H9 (cell line): ENCODE data around the gene SNAP25. TPM values are rescaled to one million over a fixed set of nuclear protein-coding genes. Genes with fewer than 3 reads are reported as not detected.

Experiments
- DNase-seq: peaks from one replicate; pipeline ENCODE4 v3.0.0-alpha.2; 2017
- H2AFZ ChIP-seq: one replicate; pipeline ENCODE4 v1.6.1; 2013; ENCODE audit warnings: mild to moderate bottlenecking, low read length, control low read depth, moderate library complexity
- H2AK5ac ChIP-seq: 2 replicates; pipeline ENCODE4 v1.6.1; 2013; ENCODE audit warnings: low read length, control low read depth, mixed read lengths; ENCODE audit not compliant: insufficient read length
- H2BK120ac ChIP-seq: one replicate; pipeline ENCODE4 v1.6.1; 2013; ENCODE audit warnings: low read depth, mild to moderate bottlenecking, low read length, control low read depth, inconsistent platforms; ENCODE audit not compliant: poor library complexity, severe bottlenecking
- H2BK12ac ChIP-seq: 2 replicates; pipeline ENCODE4 v1.6.1; 2013; ENCODE audit warnings: low read length, control low read depth, mixed read lengths, low read depth; ENCODE audit not compliant: insufficient read length
- H2BK15ac ChIP-seq: 2 replicates; pipeline ENCODE4 v1.6.1; 2013; ENCODE audit warnings: low read depth, low read length, control low read depth
- H2BK20ac ChIP-seq: one replicate; pipeline ENCODE4 v1.6.1; 2013; ENCODE audit warnings: low read depth, mild to moderate bottlenecking, low read length, control low read depth, inconsistent platforms; ENCODE audit not compliant: poor library complexity, severe bottlenecking
- H2BK5ac ChIP-seq: 2 replicates; pipeline ENCODE4 v1.6.1; 2013; ENCODE audit warnings: low read length, control low read depth, mixed read lengths; ENCODE audit not compliant: insufficient read length
- H3K14ac ChIP-seq: 2 replicates; pipeline ENCODE4 v1.6.1; 2013; ENCODE audit warnings: low read length, control low read depth; ENCODE audit not compliant: insufficient read depth
- H3K18ac ChIP-seq: 2 replicates; pipeline ENCODE4 v1.6.1; 2013; ENCODE audit warnings: low read depth, mild to moderate bottlenecking, mixed read lengths, low read length, control low read depth; ENCODE audit not compliant: insufficient read length
- H3K23ac ChIP-seq: 2 replicates; pipeline ENCODE4 v1.6.1; 2013; ENCODE audit warnings: low read length, control low read depth, mixed read lengths, low read depth; ENCODE audit not compliant: insufficient read length
- H3K23me2 ChIP-seq: 2 replicates; pipeline ENCODE4 v1.6.1; 2013; ENCODE audit warnings: low read depth, mild to moderate bottlenecking, mixed read lengths, low read length, control low read depth; ENCODE audit not compliant: insufficient read length, poor library complexity, severe bottlenecking
- H3K27ac ChIP-seq: 2 replicates; pipeline ENCODE4 v1.5.1; 2013; ENCODE audit warnings: low read length, control low read depth, mixed read lengths, low read depth; ENCODE audit not compliant: insufficient read length
- H3K27me3 ChIP-seq: 2 replicates; pipeline ENCODE4 v1.6.1; 2013; ENCODE audit warnings: low read length, control low read depth, inconsistent platforms; ENCODE audit not compliant: insufficient read depth
- H3K4ac ChIP-seq: 2 replicates; pipeline ENCODE4 v1.6.1; 2013; ENCODE audit warnings: low read depth, mild to moderate bottlenecking, control low read depth, inconsistent platforms, low read length, moderate library complexity
- H3K4me1 ChIP-seq: 2 replicates; pipeline ENCODE4 v1.6.1; 2013; ENCODE audit warnings: low read length, control low read depth, inconsistent platforms; ENCODE audit not compliant: insufficient read depth
- H3K4me2 ChIP-seq: 2 replicates; pipeline ENCODE4 v1.6.1; 2013; ENCODE audit warnings: low read length, control low read depth, mixed read lengths; ENCODE audit not compliant: insufficient read length, insufficient read depth
- H3K56ac ChIP-seq: 2 replicates; pipeline ENCODE4 v1.6.1; 2013; ENCODE audit warnings: low read depth, mild to moderate bottlenecking, mixed read lengths, low read length, control low read depth; ENCODE audit not compliant: insufficient read length
- H3K79me1 ChIP-seq: 2 replicates; pipeline ENCODE4 v1.6.1; 2013; ENCODE audit warnings: low read depth, mild to moderate bottlenecking, moderate library complexity, low read length, control low read depth, inconsistent platforms; ENCODE audit not compliant: insufficient read depth, poor library complexity, severe bottlenecking
- H3K79me2 ChIP-seq: 2 replicates; pipeline ENCODE4 v1.6.1; 2013; ENCODE audit warnings: low read length, control low read depth, inconsistent platforms; ENCODE audit not compliant: insufficient read depth
- H3K9ac ChIP-seq: 2 replicates; pipeline ENCODE4 v1.6.1; 2013; ENCODE audit warnings: low read length, control low read depth, mixed read lengths; ENCODE audit not compliant: insufficient read length; ENCODE audit errors: extremely low read depth
- H3K9me3 ChIP-seq: one replicate; pipeline ENCODE4 v1.6.1; 2013; ENCODE audit warnings: low read depth, low read length, inconsistent platforms; ENCODE audit not compliant: control insufficient read depth
- H3T11ph ChIP-seq: one replicate; pipeline ENCODE4 v1.6.1; 2013; ENCODE audit warnings: mild to moderate bottlenecking, low read length, control low read depth, inconsistent platforms
- H4K20me1 ChIP-seq: one replicate; pipeline ENCODE4 v1.6.1; 2013; ENCODE audit not compliant: control insufficient read depth, insufficient read length, insufficient read depth
- H4K5ac ChIP-seq: 2 replicates; pipeline ENCODE4 v1.6.1; 2013; ENCODE audit warnings: low read depth, mild to moderate bottlenecking, mixed read lengths, low read length, control low read depth; ENCODE audit not compliant: insufficient read length
- H4K8ac ChIP-seq: replicated peaks from 2 replicates; pipeline ENCODE4 v1.6.1; 2013; ENCODE audit warnings: low read length, control low read depth, mixed read lengths, low read depth; ENCODE audit not compliant: insufficient read length
- H4K91ac ChIP-seq: 2 replicates; pipeline ENCODE4 v1.6.1; 2013; ENCODE audit warnings: low read depth, mild to moderate bottlenecking, moderate library complexity, mixed read lengths, low read length, control low read depth; ENCODE audit not compliant: insufficient read length
- H3K27ac Mint-ChIP-seq, 3 experiments: 2 replicates in 2 of 3; 3 replicates in 1 of 3; pipeline ENCODE4 v1.8.0; 2020 to 2021; ENCODE audit warnings: mixed read lengths in 3 of 3, mild to moderate bottlenecking in 1 of 3, moderate library complexity in 1 of 3
- H3K27me3 Mint-ChIP-seq: 2 replicates; pipeline ENCODE4 v1.8.0; 2021; ENCODE audit warnings: low read depth, mild to moderate bottlenecking, moderate library complexity, mixed read lengths
- H3K36me3 Mint-ChIP-seq, 3 experiments: 2 replicates in 2 of 3; 3 replicates in 1 of 3; pipeline ENCODE4 v1.8.0; 2020 to 2021; ENCODE audit warnings: low read depth in 3 of 3, mixed read lengths in 3 of 3; ENCODE audit not compliant: insufficient read depth in 1 of 3
- H3K4me1 Mint-ChIP-seq, 2 experiments: 2 replicates each; pipeline ENCODE4 v1.8.0; 2020; ENCODE audit warnings: mixed read lengths in 2 of 2
- H3K4me3 Mint-ChIP-seq, 2 experiments: 2 replicates in 1 of 2; 3 replicates in 1 of 2; pipeline ENCODE4 v1.8.0; 2020 to 2021; ENCODE audit warnings: mild to moderate bottlenecking in 2 of 2, mixed read lengths in 2 of 2, moderate library complexity in 1 of 2
- H3K9me3 Mint-ChIP-seq, 2 experiments: 2 replicates in 1 of 2; 3 replicates in 1 of 2; pipeline ENCODE4 v1.8.0; 2020; ENCODE audit warnings: mild to moderate bottlenecking in 2 of 2, mixed read lengths in 2 of 2, moderate library complexity in 1 of 2
- CTCF ChIP-seq: fragments of 200-600 bp; sonication (generic); conservative IDR thresholded peaks from 3 replicates; pipeline ENCODE4 v1.8.0; 2021; ENCODE audit warnings: antibody characterized with exemption, mild to moderate bottlenecking
- WGBS: extraction: QIAGEN DNeasy Blood & Tissue Kit; methylation state at CpG from one replicate; pipeline ENCODE4 v1.1.7; 2013; ENCODE audit warnings: missing lambda C conversion rate, low lambda C conversion rate, mixed read lengths; ENCODE audit not compliant: insufficient read length; ENCODE audit errors: extremely low coverage; 5-methylcytosine and 5-hydroxymethylcytosine counted together
- total RNA-seq: library from RNA; stranded (reverse); gene quantifications from 2 replicates; pipeline ENCODE4 v1.2.1, GENCODE V29; 2021

SNAP25 gene
- total RNA-seq, 1 experiment from 2014 or later = 0.13 TPM

- no peaks in the 10 kb centered on the region for H3K9me3 ChIP-seq
- no peaks in the 10 kb centered on the region for H3K79me1 ChIP-seq
- no peaks in the 10 kb centered on the region for H3K9me3 Mint-ChIP-seq
- H4K8ac ChIP-seq = no peak overlapping the region
- H3K56ac ChIP-seq = no peak overlapping the region
- no peak overlapping the region for H4K5ac ChIP-seq
- H2AFZ ChIP-seq = no peak overlapping the region
- H3K4me1 Mint-ChIP-seq = peaks cover 11 to 15% of the 10 kb centered on the region in 2 experiments
- TF ChIP-seq CTCF = peak; percentile 24; the same call in 2 of the 3 replicates
- no peaks in the 10 kb centered on the region for H3K4me1 ChIP-seq
- no peak overlapping the region for H2BK15ac ChIP-seq
- whole genome bisulfite sequencing = no CpG with 5 or more reads among the region's 10 CpGs
- H3K27me3 Mint-ChIP-seq = peaks cover 3% of the 10 kb centered on the region; the same call in 1 of the 2 replicates
- H2AK5ac ChIP-seq = no peak overlapping the region
- no peak overlapping the region for H3K4me3 Mint-ChIP-seq
- H3K79me2 ChIP-seq = no peaks in the 10 kb centered on the region
- no peaks in the 10 kb centered on the region for H3K27me3 ChIP-seq
- no peak overlapping the region for H2BK20ac ChIP-seq
- no peak overlapping the region for H3K4me2 ChIP-seq
- H3K27ac Mint-ChIP-seq = no peak overlapping the region; a peak in 1 of 7 replicates
- no peaks in the 10 kb centered on the region for H4K20me1 ChIP-seq
- no peak overlapping the region for H3K23ac ChIP-seq
- H3K4ac ChIP-seq = no peak overlapping the region
- H2BK12ac ChIP-seq = no peak overlapping the region
- DNase-seq = no peak
- H3K18ac ChIP-seq = no peak overlapping the region
- H4K91ac ChIP-seq = no peak overlapping the region
- H3K27ac ChIP-seq = no peak overlapping the region
- H3K23me2 ChIP-seq = no peaks in the 10 kb centered on the region
- no peak overlapping the region for H3K9ac ChIP-seq
- no peak overlapping the region for H3K14ac ChIP-seq
- H2BK120ac ChIP-seq = no peak overlapping the region
- no peaks in the 10 kb centered on the region for H3K36me3 Mint-ChIP-seq
- no peak overlapping the region for H3T11ph ChIP-seq
- no peak overlapping the region for H2BK5ac ChIP-seq
Observed at GRCh38 chr20:10236540-10237533, 18.2 kb downstream of the SNAP25 start.
